CD4-positive, alpha-beta T cell (primary cell): ENCODE results near the gene AP4M1. TPM values are rescaled to one million over a fixed set of nuclear protein-coding genes. Genes with fewer than 3 reads are reported as not detected.

Experiments
- ATAC-seq: fragments of 200-7000 bp; cut with Tn5 transposase; one replicate; pipeline ENCODE4 v1.10.0; 2022; ENCODE audit warnings: mild to moderate bottlenecking; ENCODE audit not compliant: poor library complexity
- CTCF ChIA-PET: fragments of 350-600 bp; sonication (Branson Sonifier 250); formaldehyde crosslinking; loops from one replicate; lab custom pipeline; 2021; ENCODE audit warnings: antibody characterized with exemption, inconsistent platforms; lab: Charles Lee
- POLR2A ChIA-PET: fragments of 350-600 bp; sonication (Branson Sonifier 250); formaldehyde crosslinking; loops from one replicate; lab custom pipeline; 2021; ENCODE audit warnings: antibody characterized with exemption, inconsistent platforms; lab: Charles Lee
- DNase-seq, 14 experiments: peaks; one replicate each; pipeline ENCODE4 v3.0.0-alpha.2; 2013 to 2020; ENCODE audit warnings: mixed read lengths in 2 of 14
- H3K27ac ChIP-seq, 2 donors: one replicate each; pipeline versions ENCODE4 v1.5.1 to v1.7.0; 2013; ENCODE audit warnings: low read length in 2 of 2, low read depth in 1 of 2, mild to moderate bottlenecking in 1 of 2
- H3K27me3 ChIP-seq, 2 experiments: 1 replicate in 1 of 2; 2 replicates in 1 of 2; pipeline versions ENCODE4 v1.6.1 to v1.7.0; 2013; ENCODE audit warnings: low read length in 2 of 2, control low read depth in 1 of 2, mild to moderate bottlenecking in 1 of 2, moderate library complexity in 1 of 2; ENCODE audit not compliant: insufficient read depth in 2 of 2, control insufficient read depth in 1 of 2
- H3K36me3 ChIP-seq: one replicate; pipeline ENCODE4 v1.6.1; 2013; ENCODE audit warnings: low read length, control low read depth; ENCODE audit not compliant: insufficient read depth
- H3K4me1 ChIP-seq: one replicate; pipeline ENCODE4 v1.6.1; 2013; ENCODE audit warnings: low read length, control low read depth; ENCODE audit not compliant: insufficient read depth
- H3K4me3 ChIP-seq: one replicate; pipeline ENCODE4 v1.5.1; 2013; ENCODE audit warnings: mild to moderate bottlenecking, low read length, moderate library complexity
- H3K9me3 ChIP-seq, 2 experiments: 1 replicate in 1 of 2; 2 replicates in 1 of 2; pipeline versions ENCODE4 v1.6.1 to v1.7.0; 2013; ENCODE audit warnings: low read length in 2 of 2, mild to moderate bottlenecking in 2 of 2, control low read depth in 1 of 2, moderate library complexity in 1 of 2; ENCODE audit not compliant: control insufficient read depth in 1 of 2, insufficient read depth in 1 of 2
- H3K27ac Mint-ChIP-seq: one replicate; pipeline ENCODE4 v1.8.0; 2020; ENCODE audit warnings: mixed read lengths
- H3K27me3 Mint-ChIP-seq: one replicate; pipeline ENCODE4 v1.8.0; 2021; ENCODE audit warnings: mixed read lengths
- H3K36me3 Mint-ChIP-seq: one replicate; pipeline ENCODE4 v1.8.0; 2021; ENCODE audit warnings: low read depth, mixed read lengths
- H3K4me1 Mint-ChIP-seq: one replicate; pipeline ENCODE4 v1.8.0; 2021; ENCODE audit warnings: low read depth, mixed read lengths
- H3K4me3 Mint-ChIP-seq: one replicate; pipeline ENCODE4 v1.8.0; 2020; ENCODE audit warnings: mild to moderate bottlenecking, mixed read lengths
- H3K9me3 Mint-ChIP-seq: one replicate; pipeline ENCODE4 v1.8.0; 2020; ENCODE audit warnings: mixed read lengths
- CTCF ChIP-seq: fragments of 200-600 bp; IDR thresholded peaks from one replicate; pipeline ENCODE4 v1.8.0; 2022; ENCODE audit warnings: antibody characterized with exemption, mild to moderate bottlenecking
- intact Hi-C, 2 experiments: fragments of 100-400 bp; cut with DNase I in 1 of 2; cut with micrococcal nuclease in 1 of 2; formaldehyde crosslinking; loops; one replicate each; pipeline versions ENCODE4 v1.15.1 to v1.9.0; 2023 to 2025; cut with DNase I, micrococcal nuclease
- total RNA-seq, 174 experiments: library from RNA in 2 of 174; stranded (reverse) in 2 of 174; gene quantifications; one replicate each; pipeline ENCODE4 v1.2.3 and lab custom pipeline; 2021 to 2026

Gene AP4M1
- total RNA-seq, 2 experiments from 2014 or later: 2.8 to 4.0 TPM

DNA sequence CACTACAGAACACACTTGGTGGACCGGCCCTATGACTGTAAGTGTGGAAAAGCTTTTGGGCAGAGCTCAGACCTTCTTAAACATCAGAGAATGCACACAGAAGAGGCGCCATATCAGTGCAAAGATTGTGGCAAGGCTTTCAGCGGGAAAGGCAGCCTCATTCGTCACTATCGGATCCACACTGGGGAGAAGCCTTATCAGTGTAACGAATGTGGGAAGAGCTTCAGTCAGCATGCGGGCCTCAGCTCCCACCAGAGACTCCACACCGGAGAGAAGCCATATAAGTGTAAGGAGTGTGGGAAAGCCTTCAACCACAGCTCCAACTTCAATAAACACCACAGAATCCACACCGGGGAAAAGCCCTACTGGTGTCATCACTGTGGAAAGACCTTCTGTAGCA, 37.3 kb upstream of the AP4M1 start:
- ATAC-seq (no peak), DNase-seq (no peak)
- Mint-ChIP-seq H3K36me3 (peaks cover 58% of the 10 kb centered on the region), H3K4me3 (no peak overlapping the region), H3K27ac (no peak overlapping the region), H3K27me3 (no peaks in the 10 kb centered on the region), H3K9me3 (no peaks in the 10 kb centered on the region), H3K4me1 (no peaks in the 10 kb centered on the region)
- intact Hi-C loops: no loop called here
- H3K27ac ChIP-seq: no peak overlapping the region
- no peak for TF ChIP-seq CTCF
- H3K9me3 ChIP-seq: peaks cover 0 to 4% of the 10 kb centered on the region in 2 experiments
- no peaks in the 10 kb centered on the region for H3K4me1 ChIP-seq
- H3K27me3 ChIP-seq: no peaks in the 10 kb centered on the region
- ChIA-PET POLR2A (interaction anchor here (1.4 kb wide), 1 partner anchor 47 kb away, joined by 3 read pairs; no protein-coding TSS in a partner anchor), CTCF (no interaction called here)
- H3K36me3 ChIP-seq: peaks cover 32% of the 10 kb centered on the region
- H3K4me3 ChIP-seq: no peak overlapping the region

GRCh38 chr7:100065452-100066186, 35.8 kb upstream of the AP4M1 start:
- peaks cover 35% of the 10 kb centered on the region for H3K36me3 ChIP-seq

GRCh38 chr7:100066953-100067352, 34.5 kb upstream of the AP4M1 start:
- Mint-ChIP-seq H3K9me3 (peaks cover 3% of the 10 kb centered on the region), H3K4me1 (no peaks in the 10 kb centered on the region), H3K4me3 (no peak overlapping the region), H3K36me3 (peaks cover 68% of the 10 kb centered on the region), H3K27ac (no peak overlapping the region), H3K27me3 (no peaks in the 10 kb centered on the region)
- ATAC-seq: no peak
- ChIA-PET CTCF (no interaction called here), POLR2A (interaction anchor here (0.7 to 1.1 kb wide), 2 partner anchors 35 to 52 kb away, joined by 3 read pairs; partner anchors contain the start of genes AP4M1 and ZKSCAN1)
- no peak for DNase-seq
- H3K4me1 ChIP-seq: no peaks in the 10 kb centered on the region
- H3K9me3 ChIP-seq: peaks cover 20 to 25% of the 10 kb centered on the region in 2 experiments
- intact Hi-C loops: no loop called here
- no peak for TF ChIP-seq CTCF
- H3K4me3 ChIP-seq: no peak overlapping the region
- H3K36me3 ChIP-seq: peaks cover 45% of the 10 kb centered on the region
- H3K27me3 ChIP-seq: no peaks in the 10 kb centered on the region
- H3K27ac ChIP-seq: no peak overlapping the region

More at GRCh38 chr7:100065452-100066186, 35.8 kb upstream of the AP4M1 start:
- no peak overlapping the region for H3K4me3 Mint-ChIP-seq
- no peaks in the 10 kb centered on the region for H3K27me3 Mint-ChIP-seq
- no peak for DNase-seq
- intact Hi-C loops: no loop called here
- peaks cover 62% of the 10 kb centered on the region for H3K36me3 Mint-ChIP-seq
- Histone ChIP-seq H3K27me3 (no peaks in the 10 kb centered on the region), H3K9me3 (peaks cover 7 to 18% of the 10 kb centered on the region in 2 experiments), H3K27ac (no peak overlapping the region), H3K4me1 (no peaks in the 10 kb centered on the region), H3K4me3 (no peak overlapping the region)
- CTCF ChIA-PET: no interaction called here
- TF ChIP-seq CTCF: no peak
- POLR2A ChIA-PET: no interaction called here
- no peak overlapping the region for H3K27ac Mint-ChIP-seq
- H3K4me1 Mint-ChIP-seq: no peaks in the 10 kb centered on the region
- no peak for ATAC-seq
- H3K9me3 Mint-ChIP-seq: no peaks in the 10 kb centered on the region
